Stimulated activated CD4-positive, alpha-beta T cell treated with anti-CD3 and anti-CD28 coated beads, Interleukin-2, amount 100 ng/mL, for 24 hours (primary cell): Measurements from ENCODE around the gene B3GAT3.
"Not testable (repeated sequence)": the region's sequence is repeated elsewhere in the genome, so short reads cannot be mapped to it uniquely, and the experiment has no call there.

ENCODE experiments used
- DNase-seq, 2 donors: peaks; one replicate each; pipeline ENCODE4 v3.0.0-alpha.2; 2020

The B3GAT3 gene

DNA sequence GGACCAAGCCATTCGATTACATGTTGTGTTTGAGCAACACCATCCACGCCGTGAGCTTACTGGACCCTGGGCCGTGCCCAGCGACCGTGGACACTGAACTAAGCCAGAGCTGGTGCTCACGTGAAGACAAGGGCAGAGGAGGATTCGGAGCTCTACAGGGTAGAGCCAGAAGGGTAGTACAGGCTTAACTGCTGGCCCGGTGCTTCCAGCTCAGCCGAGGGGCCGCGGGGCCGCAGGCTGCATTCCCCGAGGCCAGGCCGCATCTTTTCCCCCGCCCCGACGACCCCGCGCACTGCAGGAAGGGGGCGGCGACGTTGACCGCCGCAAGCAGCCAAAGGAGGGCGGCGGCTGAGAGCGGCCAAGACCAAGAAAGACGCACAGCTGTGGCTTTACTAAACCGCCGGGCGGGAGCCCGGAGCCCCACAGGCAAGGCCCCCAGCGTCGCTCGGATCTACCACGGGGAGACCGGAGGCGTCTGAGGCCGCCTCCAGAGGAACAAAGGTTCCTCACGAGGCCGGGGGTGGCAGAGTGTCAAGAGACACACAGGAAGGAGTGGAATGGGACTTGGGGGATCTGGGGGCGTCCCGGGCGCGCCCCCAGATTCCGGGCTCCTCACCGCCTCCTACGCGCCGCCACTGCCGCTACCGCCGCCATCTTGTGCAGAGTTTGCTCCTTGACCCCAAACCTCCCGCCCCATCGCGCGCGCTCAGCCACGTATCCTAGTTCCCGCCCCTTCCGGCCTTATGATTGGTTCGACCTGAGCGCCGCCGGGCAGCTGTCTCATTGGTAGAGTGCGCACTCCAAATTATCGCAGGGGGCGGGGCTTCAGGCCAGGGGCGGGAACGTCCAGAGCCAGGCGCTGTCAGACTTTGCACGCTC, 24.4 kb upstream of the B3GAT3 start, which contains the start of gene GANAB:
Gene GANAB, minus strand, starts transcription at position 668 of the 879 bp plus-strand sequence. Its CDS starts 14 bp downstream, at position 654.
- DNase-seq: peak; percentile 100

DNA sequence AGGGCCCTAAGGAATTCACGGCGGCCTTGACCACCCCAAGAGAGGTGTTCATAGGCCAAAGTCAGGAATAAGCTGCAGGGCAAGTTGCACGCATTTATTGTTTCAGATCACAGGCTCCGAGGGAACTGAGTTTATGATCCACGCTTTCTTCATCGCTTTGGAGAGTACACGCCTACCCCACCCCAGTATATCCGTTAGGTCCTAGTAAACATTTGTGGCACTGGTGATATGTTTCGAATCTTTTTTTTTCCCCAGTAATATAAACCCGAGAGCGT, 23.8 kb upstream of the B3GAT3 start:
- DNase-seq: no peak

DNA sequence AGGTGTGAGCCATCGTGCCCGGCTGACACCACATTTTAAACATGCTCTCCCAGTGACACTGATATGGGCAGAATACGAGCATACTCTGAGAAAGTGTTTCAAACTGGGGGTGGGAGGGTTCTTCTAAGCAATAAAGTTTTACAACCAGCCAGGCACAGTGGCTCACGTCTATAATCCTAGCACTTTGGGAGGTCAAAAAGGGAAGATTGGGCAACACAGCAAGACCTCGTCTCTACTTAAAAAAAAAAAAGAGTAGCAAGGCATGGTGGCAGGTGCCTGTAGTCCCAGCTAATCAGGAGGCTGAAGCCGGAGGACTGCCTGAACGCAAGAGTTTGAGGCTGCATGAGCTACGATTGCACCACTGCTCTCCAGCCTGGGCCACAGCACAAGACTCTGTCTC, 22.4 kb upstream of the B3GAT3 start:
- no peak for DNase-seq

DNA sequence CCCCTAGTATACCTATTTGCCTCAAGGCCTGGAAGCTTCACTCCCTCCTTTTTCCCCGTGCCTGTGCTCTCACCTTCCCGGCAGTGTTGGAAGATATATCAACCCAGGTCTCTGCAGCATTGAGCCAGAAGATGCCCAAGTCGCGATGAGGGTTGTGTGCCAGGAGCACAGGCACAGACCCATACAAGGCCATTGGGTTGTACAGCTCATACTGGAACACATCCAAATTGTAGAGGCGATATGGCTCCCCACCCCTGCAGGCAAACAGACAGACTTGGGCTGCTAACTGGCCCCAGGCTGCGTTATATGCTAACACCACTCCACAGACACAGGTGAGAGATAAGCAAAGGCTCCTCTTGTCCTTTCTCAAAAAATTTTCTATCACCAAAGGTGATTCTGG, 10.7 kb upstream of the B3GAT3 start:
- no peak for DNase-seq

DNA sequence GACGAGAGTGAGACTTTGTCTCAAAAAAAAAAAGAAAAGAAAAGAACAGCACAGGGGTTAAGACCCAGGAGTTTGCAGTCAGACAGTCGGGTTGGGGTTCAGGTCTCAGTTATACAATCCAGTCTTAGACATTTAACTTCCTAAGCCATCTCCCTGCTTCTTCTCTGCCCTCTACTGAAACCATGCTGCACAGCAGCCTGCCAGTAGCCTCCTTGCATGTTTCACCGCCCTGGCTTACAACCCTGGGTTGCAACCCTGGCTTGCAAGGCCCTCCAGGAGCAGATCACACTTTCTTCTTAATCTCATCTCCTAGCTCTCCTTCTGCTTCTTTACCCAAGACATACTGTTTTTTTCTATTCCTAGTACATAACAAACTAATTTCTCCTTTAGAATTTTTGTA, 5.9 kb upstream of the B3GAT3 start:
- no peak for DNase-seq

DNA sequence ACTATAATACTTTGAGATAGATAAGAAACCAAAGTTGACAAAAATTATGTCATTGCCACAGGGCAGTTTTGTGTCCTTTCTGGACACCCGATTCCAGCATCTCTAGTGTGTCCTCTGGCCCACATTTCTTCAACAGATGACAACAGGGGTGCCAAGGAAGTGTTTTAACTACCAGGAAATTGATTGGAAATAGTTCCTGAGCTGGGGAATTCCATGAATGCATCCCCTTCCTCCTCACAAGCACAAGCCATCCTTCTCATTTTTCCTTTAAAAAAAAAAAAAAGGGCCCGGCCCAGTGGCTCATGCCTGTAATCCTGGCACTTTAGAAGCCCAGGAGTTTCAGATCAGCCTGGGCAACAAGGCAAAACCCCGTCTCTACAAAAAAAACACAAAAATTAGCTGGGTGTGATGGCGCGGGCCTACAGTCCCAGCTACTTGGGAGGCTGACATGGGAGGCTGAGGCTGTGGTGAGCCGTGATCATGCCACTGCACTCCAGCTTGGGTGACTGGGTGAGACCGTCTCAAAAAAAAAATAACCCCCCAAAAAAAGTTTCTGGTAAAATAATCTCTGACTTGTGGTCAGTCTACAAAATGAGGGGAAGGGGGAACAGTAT, 797 bp upstream of the B3GAT3 start:
- no peak for DNase-seq

DNA sequence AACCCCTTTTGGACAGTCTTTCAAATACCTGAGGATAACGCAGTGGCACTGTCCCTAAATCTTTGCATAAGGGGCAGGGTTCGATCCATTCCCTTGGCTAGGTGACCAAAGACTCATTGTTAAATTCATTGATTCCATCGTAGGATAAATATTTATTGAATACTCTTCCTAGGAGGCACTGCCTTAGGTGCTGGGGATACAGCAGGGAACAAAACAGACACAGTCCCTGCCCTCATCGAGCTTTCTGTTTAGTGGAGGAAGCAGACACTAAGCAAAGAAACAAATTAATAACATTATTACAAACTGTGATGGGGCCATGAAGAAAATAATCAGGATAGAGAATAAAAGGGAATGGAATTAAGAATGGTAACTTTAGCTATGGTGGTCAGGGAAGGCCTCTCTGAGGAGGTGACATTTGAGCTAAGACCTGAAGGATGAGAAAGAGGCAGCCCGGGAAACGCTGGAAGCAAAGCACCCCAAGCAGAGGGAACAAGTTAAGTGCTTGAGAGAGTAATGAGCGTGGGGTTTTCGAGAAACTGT, 689 bp downstream of the B3GAT3 start:
- DNase-seq: no peak

DNA sequence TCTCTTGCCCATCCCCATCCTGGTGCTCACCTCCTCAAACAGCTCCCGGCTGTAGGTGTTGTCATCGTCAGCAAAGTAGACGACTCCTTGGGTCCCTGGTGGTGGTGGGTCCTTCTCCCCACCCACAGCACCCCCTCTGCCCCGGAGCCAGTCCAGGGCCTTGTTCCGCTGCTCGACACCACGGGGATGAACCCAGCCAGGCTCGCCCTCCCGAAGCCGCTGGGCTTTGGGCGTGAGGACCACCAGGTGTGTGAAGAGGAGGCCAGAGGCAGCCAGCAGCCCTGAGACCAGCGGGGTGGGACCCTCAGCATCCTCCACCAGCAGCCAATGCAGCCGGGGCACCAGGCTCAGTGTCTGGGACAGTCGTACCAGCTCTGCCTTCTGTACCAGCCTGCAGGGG, 4.8 kb downstream of the B3GAT3 start:
- not testable (repeated sequence) for DNase-seq

DNA sequence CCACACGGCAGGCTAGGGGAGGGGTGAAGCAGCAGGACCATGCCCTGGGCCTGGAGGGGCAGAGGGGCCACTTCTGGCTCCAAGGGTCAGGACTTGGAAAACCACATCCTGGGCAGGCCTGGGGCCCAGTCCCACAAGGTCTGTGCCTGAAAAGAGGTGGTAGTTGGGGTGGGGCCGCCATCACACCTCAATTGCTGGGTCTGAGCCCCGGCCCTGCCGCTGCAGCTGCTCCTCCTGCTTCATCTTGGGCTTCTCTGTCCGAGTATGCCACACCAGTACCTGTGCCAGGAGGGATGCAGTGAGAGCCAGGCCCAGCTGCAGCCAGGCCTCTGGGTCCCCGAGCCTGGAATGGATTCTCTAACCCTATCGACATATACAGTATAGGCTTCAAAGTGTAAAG, 6.3 kb downstream of the B3GAT3 start:
- DNase-seq: no peak

DNA sequence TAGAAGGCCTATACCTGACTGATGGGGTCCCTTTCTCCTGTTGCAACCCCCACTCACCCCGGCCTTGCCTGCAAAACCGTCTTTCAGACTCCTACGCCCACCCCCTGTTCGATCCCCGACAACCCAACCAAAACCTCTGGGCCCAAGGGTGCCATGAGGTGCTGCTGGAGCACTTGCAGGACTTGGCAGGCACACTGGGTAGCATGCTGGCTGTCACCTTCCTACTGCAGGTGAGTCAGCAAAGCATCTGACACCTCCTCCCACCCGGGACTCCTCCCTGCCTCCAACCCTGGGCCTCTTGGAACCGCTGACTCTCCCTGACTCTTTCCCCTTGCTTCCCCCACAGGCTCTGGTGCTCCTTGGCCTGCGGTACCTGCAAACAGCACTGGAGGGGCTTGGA, 7.5 kb downstream of the B3GAT3 start:
- peak; percentile 63 to 72 for DNase-seq

DNA sequence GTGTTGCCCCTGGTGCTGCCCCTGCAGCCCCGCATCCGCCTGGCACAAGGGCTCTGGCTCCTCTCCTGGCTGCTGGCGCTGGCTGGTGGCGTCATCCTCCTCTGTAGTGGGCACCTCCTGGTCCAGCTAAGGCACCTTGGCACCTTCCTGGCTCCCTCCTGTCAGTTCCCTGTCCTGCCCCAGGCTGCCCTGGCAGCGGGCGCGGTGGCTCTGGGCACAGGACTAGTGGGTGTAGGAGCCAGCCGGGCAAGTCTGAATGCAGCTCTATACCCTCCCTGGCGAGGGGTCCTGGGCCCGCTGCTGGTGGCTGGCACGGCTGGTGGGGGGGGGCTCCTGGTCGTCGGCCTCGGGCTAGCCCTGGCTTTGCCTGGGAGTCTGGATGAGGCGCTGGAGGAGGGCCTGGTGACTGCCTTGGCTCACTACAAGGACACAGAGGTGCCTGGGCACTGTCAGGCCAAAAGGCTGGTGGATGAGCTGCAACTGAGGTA, 8.5 kb downstream of the B3GAT3 start:
- DNase-seq: no peak

DNA sequence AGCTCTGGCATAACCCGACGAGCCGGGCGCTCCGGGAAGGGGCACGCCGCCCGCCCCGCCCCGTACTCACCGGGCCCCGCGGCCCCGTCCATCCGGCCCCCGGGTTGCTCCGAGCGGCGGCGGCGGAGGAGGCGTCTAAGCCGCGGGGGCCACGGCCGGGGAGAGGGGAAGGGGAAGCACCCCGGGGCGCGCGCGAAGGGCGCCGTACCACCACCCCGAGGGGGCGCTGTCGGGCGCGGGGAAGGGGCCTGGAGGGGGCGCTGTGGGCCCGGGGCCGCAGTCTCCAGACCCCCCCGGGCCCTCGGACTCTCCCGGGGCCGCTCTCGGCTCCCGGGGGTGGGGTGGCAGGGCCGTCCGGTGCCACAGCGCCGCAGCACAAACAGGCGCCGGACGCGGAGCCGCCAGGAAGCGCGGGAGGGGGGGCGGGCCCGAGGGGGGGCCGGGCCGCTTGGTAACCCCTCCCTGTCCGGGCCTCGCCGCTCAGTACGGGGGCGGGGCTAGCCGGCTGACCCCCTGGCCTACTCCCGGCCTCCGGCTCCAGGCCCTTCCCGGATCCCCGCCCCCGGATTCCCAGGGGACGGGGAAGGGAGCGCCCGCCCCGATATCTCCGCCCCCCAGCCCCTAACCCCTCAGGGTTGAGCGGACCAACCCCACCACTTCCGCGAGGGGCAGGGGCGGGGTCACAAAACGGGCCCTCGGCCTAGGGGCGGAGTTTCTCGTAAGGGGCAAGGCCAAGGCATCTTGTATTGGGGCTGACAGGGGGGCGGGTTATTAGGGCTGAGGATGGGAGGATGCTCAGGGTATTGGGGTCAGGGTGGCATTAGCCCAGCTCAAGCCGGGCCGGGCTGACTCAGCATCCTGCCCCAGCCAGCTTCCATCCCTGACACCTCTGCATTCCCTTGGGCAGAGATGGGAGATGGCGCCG, 9.2 kb downstream of the B3GAT3 start, which contains the start of the genes EML3 and ROM1:
Gene EML3, minus strand, starts transcription at position 410 of the 925 bp plus-strand sequence. Its CDS starts 318 bp downstream, at position 92.
Gene ROM1, plus strand, starts transcription at position 892 of the 925 bp plus-strand sequence. Its CDS starts 25 bp downstream, at position 917.
- peak; percentile 87 to 92 for DNase-seq

DNA sequence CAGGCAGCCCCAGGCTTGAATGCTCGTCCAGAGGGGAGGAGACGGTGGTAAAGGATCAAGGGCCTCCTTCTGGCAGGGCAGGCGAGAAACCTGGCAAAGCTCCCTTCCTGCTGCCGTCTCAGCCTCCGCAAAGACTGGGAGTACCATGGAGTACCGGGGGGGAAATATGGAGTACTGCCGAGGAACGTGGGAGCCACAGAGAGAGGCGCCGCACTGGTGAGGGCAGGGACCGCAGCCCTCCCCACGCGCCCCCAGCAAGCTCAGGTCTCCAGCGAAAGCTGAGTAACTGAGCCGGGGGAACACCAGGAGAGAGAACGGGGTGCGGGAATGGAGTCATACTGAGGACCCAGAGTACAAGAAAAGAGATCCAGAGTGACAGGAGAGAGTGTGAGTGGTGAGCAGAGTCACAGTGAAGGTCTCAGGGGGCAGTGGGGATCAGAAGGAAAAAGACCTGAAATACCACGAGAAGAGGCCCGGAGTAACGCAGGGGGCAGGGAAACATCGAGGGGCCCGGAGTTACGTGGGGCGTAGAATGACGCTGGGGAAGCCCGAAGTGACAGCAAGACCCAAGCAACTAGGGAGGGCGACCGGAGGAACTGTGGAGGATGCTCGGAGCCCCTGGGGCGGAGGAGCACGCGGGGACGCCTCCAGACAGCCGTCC, 10.0 kb downstream of the B3GAT3 start:
- DNase-seq: peak; percentile 60 to 69

DNA sequence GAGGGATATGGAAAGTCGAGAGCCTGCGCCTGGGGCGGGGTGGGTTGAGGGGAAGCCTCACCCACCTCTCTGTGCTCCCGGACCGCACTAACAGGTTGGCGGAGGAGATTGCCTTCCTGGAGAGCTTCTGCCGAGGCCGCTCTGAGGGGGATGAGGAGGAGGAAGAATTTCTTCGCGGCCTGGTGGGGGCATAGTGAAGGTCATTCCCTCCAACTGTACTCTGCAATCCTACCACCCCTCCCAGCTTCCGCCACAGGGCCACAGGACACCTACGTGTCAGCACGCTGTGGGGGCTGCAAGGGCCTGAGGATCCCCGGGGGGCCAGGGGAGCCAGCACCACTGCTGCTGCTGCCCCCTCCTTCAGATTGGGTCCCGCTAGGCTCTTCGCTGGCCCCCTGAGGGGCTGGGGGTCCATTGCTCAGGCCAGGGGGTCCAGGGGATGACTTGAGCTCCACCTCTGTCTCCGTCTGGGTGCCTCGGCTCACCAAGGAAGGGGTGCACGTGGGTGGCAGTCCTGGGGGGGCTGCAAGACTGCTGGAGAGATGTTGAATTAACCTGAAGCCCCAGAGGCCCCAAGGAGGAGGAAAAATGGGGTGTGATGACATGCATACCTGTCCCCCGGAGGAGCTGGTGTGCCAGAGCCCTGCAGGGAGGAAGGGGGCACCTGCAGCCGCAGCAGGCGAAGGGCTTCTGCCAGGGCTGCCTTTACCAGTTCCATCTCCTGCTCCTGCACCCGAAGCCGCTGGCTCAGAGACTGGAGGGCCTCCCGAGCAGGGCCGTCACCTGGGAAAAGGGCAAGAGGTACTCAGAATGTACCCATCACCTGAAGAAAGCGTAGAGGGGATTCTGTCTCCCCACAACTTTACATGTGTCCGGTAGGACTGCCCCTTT, 10.7 kb downstream of the B3GAT3 start:
- DNase-seq: no peak

DNA sequence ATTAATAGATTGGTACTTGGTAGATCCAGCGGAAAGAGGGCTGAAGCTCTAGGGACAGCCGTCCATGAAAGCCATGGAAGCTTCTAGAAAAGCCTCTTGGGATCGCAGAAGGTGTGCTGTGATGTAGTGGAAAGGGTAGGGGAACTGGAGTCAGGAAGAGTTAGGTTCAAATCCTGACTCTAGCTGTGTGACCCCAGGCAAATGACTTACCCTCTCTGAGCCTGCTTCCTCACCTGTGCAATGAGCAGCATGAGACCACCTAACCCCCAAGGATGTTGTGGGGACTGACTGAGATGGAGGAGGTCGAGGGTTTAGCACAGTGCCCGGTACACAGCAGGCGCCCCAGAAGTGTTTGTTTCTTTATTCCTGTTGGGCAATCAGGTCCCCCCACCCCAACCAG, 11.4 kb downstream of the B3GAT3 start:
- no peak for DNase-seq

DNA sequence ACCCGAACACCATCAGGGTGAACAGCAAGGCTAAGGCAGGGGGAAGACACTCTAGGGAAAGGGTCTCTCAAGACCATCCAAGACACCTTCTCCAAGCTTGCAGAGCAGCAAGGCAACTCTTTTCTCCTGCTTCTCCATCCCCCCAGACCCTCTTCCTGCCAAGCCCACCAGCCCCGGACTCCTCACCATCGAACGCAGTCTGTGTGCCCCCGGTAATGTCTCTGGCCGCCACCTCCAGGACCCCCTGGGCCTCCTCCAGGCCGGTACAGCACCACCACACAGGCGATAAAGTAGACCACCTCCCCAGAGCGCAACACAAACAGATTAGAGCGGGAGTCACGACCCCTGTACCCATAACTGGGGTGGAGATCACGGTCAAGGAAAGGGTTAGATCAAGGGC, 13.0 kb downstream of the B3GAT3 start:
- DNase-seq: no peak

DNA sequence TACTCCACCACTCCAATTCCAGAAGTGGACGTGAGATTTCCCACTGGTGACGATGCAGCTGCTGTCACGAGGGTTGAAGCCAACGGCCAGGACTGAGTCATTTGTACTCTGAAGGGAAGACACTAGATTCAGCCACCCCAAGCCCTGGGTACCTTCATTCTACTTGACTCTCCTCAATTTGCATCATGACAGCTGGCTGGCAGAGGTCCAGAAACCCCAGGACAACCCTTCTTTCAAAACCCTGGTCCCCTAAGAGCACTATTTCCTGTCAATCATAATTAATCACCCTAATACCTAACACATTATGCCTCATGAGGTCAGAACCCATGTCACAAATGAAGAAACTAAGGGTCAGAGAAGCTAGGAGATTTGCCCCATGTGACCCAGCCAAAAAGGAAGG, 14.1 kb downstream of the B3GAT3 start:
- DNase-seq: no peak

DNA sequence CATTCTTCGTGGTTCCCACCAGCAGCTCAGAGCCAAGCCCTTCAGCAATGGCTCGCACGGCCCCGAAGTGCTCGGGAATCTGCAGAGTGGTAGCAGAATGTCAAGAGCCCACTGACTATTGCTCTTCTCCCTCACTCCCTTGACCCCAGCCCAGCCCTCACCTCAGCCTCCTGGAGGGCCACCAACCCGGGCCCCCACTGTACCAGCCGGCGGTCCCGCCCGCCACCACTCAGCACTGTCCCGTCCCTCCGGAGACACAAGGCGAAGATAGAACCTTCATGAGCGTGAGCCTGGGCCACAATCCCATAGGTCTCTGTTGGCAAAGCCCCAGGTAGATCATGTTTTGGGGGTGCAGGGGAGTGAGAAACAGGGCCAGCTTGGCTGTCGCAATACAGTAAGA, 15.9 kb downstream of the B3GAT3 start:
- no peak for DNase-seq

DNA sequence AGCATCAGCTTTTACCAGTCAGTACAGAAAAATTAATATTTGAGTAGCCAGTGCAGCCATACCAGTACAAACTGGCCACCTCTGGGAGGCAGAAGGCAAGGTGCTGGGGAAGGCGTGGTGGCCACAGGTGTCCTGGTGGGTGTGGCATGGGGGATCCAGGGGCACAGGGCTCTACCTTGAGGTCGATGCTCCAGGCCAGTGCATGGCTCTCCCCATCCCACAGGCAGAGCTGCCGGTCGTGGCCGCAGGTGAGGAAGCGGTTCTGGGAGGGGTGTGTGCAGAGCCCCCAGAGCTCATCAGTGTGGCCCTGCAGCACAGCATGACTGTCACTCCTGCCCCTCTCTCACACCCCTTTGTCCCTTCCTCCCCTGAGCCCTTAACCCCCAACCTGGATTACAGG, 16.3 kb downstream of the B3GAT3 start:
- DNase-seq: no peak

DNA sequence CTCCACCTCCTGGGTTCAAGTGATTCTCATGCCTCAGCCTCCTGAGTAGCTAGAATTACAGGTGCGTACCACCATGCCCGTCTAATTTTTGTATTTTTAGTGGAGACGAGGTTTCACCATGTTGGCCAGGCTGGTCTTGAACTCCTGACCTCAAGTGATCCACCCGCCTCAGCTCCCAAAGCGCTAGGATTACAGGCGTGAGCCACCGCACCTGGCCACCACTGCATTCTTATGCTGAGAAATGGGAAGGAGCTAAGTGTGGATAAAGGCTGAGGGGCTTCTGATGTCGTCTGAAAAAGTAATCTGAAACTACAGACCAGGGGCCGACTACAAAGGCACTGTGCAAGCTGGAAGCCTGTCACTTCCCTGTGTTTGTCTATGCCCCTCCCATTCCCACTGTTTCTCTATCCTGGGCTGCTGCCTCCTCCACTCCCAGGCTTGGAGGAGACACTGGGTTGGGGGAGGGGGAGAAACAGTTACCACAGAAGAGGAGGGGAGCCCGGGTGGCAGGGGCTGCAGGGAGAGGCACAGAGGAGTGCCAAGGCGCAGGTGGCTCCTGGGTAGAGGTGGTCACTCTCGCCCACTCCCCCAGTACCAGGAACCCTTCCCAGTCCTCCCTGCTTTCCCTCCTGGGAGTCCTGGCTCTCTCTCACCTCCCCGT, 17.2 kb downstream of the B3GAT3 start:
- DNase-seq: no peak
